H9 (cell line): ENCODE measurements around the gene TBC1D1. TPM values are rescaled to one million over a fixed set of nuclear protein-coding genes. Genes with fewer than 3 reads are reported as not detected.

Source experiments
- DNase-seq: peaks from one replicate; pipeline ENCODE4 v3.0.0-alpha.2; 2017
- H2AFZ ChIP-seq: one replicate; pipeline ENCODE4 v1.6.1; 2013; ENCODE audit warnings: mild to moderate bottlenecking, low read length, control low read depth, moderate library complexity
- H2AK5ac ChIP-seq: 2 replicates; pipeline ENCODE4 v1.6.1; 2013; ENCODE audit warnings: low read length, control low read depth, mixed read lengths; ENCODE audit not compliant: insufficient read length
- H2BK120ac ChIP-seq: one replicate; pipeline ENCODE4 v1.6.1; 2013; ENCODE audit warnings: low read depth, mild to moderate bottlenecking, low read length, control low read depth, inconsistent platforms; ENCODE audit not compliant: poor library complexity, severe bottlenecking
- H2BK12ac ChIP-seq: 2 replicates; pipeline ENCODE4 v1.6.1; 2013; ENCODE audit warnings: low read length, control low read depth, mixed read lengths, low read depth; ENCODE audit not compliant: insufficient read length
- H2BK15ac ChIP-seq: 2 replicates; pipeline ENCODE4 v1.6.1; 2013; ENCODE audit warnings: low read depth, low read length, control low read depth
- H2BK20ac ChIP-seq: one replicate; pipeline ENCODE4 v1.6.1; 2013; ENCODE audit warnings: low read depth, mild to moderate bottlenecking, low read length, control low read depth, inconsistent platforms; ENCODE audit not compliant: poor library complexity, severe bottlenecking
- H2BK5ac ChIP-seq: 2 replicates; pipeline ENCODE4 v1.6.1; 2013; ENCODE audit warnings: low read length, control low read depth, mixed read lengths; ENCODE audit not compliant: insufficient read length
- H3K14ac ChIP-seq: 2 replicates; pipeline ENCODE4 v1.6.1; 2013; ENCODE audit warnings: low read length, control low read depth; ENCODE audit not compliant: insufficient read depth
- H3K18ac ChIP-seq: 2 replicates; pipeline ENCODE4 v1.6.1; 2013; ENCODE audit warnings: low read depth, mild to moderate bottlenecking, mixed read lengths, low read length, control low read depth; ENCODE audit not compliant: insufficient read length
- H3K23ac ChIP-seq: 2 replicates; pipeline ENCODE4 v1.6.1; 2013; ENCODE audit warnings: low read length, control low read depth, mixed read lengths, low read depth; ENCODE audit not compliant: insufficient read length
- H3K23me2 ChIP-seq: 2 replicates; pipeline ENCODE4 v1.6.1; 2013; ENCODE audit warnings: low read depth, mild to moderate bottlenecking, mixed read lengths, low read length, control low read depth; ENCODE audit not compliant: insufficient read length, poor library complexity, severe bottlenecking
- H3K27ac ChIP-seq: 2 replicates; pipeline ENCODE4 v1.5.1; 2013; ENCODE audit warnings: low read length, control low read depth, mixed read lengths, low read depth; ENCODE audit not compliant: insufficient read length
- H3K27me3 ChIP-seq: 2 replicates; pipeline ENCODE4 v1.6.1; 2013; ENCODE audit warnings: low read length, control low read depth, inconsistent platforms; ENCODE audit not compliant: insufficient read depth
- H3K4ac ChIP-seq: 2 replicates; pipeline ENCODE4 v1.6.1; 2013; ENCODE audit warnings: low read depth, mild to moderate bottlenecking, control low read depth, inconsistent platforms, low read length, moderate library complexity
- H3K4me1 ChIP-seq: 2 replicates; pipeline ENCODE4 v1.6.1; 2013; ENCODE audit warnings: low read length, control low read depth, inconsistent platforms; ENCODE audit not compliant: insufficient read depth
- H3K4me2 ChIP-seq: 2 replicates; pipeline ENCODE4 v1.6.1; 2013; ENCODE audit warnings: low read length, control low read depth, mixed read lengths; ENCODE audit not compliant: insufficient read length, insufficient read depth
- H3K56ac ChIP-seq: 2 replicates; pipeline ENCODE4 v1.6.1; 2013; ENCODE audit warnings: low read depth, mild to moderate bottlenecking, mixed read lengths, low read length, control low read depth; ENCODE audit not compliant: insufficient read length
- H3K79me1 ChIP-seq: 2 replicates; pipeline ENCODE4 v1.6.1; 2013; ENCODE audit warnings: low read depth, mild to moderate bottlenecking, moderate library complexity, low read length, control low read depth, inconsistent platforms; ENCODE audit not compliant: insufficient read depth, poor library complexity, severe bottlenecking
- H3K79me2 ChIP-seq: 2 replicates; pipeline ENCODE4 v1.6.1; 2013; ENCODE audit warnings: low read length, control low read depth, inconsistent platforms; ENCODE audit not compliant: insufficient read depth
- H3K9ac ChIP-seq: 2 replicates; pipeline ENCODE4 v1.6.1; 2013; ENCODE audit warnings: low read length, control low read depth, mixed read lengths; ENCODE audit not compliant: insufficient read length; ENCODE audit errors: extremely low read depth
- H3K9me3 ChIP-seq: one replicate; pipeline ENCODE4 v1.6.1; 2013; ENCODE audit warnings: low read depth, low read length, inconsistent platforms; ENCODE audit not compliant: control insufficient read depth
- H3T11ph ChIP-seq: one replicate; pipeline ENCODE4 v1.6.1; 2013; ENCODE audit warnings: mild to moderate bottlenecking, low read length, control low read depth, inconsistent platforms
- H4K20me1 ChIP-seq: one replicate; pipeline ENCODE4 v1.6.1; 2013; ENCODE audit not compliant: control insufficient read depth, insufficient read length, insufficient read depth
- H4K5ac ChIP-seq: 2 replicates; pipeline ENCODE4 v1.6.1; 2013; ENCODE audit warnings: low read depth, mild to moderate bottlenecking, mixed read lengths, low read length, control low read depth; ENCODE audit not compliant: insufficient read length
- H4K8ac ChIP-seq: replicated peaks from 2 replicates; pipeline ENCODE4 v1.6.1; 2013; ENCODE audit warnings: low read length, control low read depth, mixed read lengths, low read depth; ENCODE audit not compliant: insufficient read length
- H4K91ac ChIP-seq: 2 replicates; pipeline ENCODE4 v1.6.1; 2013; ENCODE audit warnings: low read depth, mild to moderate bottlenecking, moderate library complexity, mixed read lengths, low read length, control low read depth; ENCODE audit not compliant: insufficient read length
- H3K27ac Mint-ChIP-seq, 3 experiments: 2 replicates in 2 of 3; 3 replicates in 1 of 3; pipeline ENCODE4 v1.8.0; 2020 to 2021; ENCODE audit warnings: mixed read lengths in 3 of 3, mild to moderate bottlenecking in 1 of 3, moderate library complexity in 1 of 3
- H3K27me3 Mint-ChIP-seq: 2 replicates; pipeline ENCODE4 v1.8.0; 2021; ENCODE audit warnings: low read depth, mild to moderate bottlenecking, moderate library complexity, mixed read lengths
- H3K36me3 Mint-ChIP-seq, 3 experiments: 2 replicates in 2 of 3; 3 replicates in 1 of 3; pipeline ENCODE4 v1.8.0; 2020 to 2021; ENCODE audit warnings: low read depth in 3 of 3, mixed read lengths in 3 of 3; ENCODE audit not compliant: insufficient read depth in 1 of 3
- H3K4me1 Mint-ChIP-seq, 2 experiments: 2 replicates each; pipeline ENCODE4 v1.8.0; 2020; ENCODE audit warnings: mixed read lengths in 2 of 2
- H3K4me3 Mint-ChIP-seq, 2 experiments: 2 replicates in 1 of 2; 3 replicates in 1 of 2; pipeline ENCODE4 v1.8.0; 2020 to 2021; ENCODE audit warnings: mild to moderate bottlenecking in 2 of 2, mixed read lengths in 2 of 2, moderate library complexity in 1 of 2
- H3K9me3 Mint-ChIP-seq, 2 experiments: 2 replicates in 1 of 2; 3 replicates in 1 of 2; pipeline ENCODE4 v1.8.0; 2020; ENCODE audit warnings: mild to moderate bottlenecking in 2 of 2, mixed read lengths in 2 of 2, moderate library complexity in 1 of 2
- CTCF ChIP-seq: fragments of 200-600 bp; sonication (generic); conservative IDR thresholded peaks from 3 replicates; pipeline ENCODE4 v1.8.0; 2021; ENCODE audit warnings: antibody characterized with exemption, mild to moderate bottlenecking
- WGBS: extraction: QIAGEN DNeasy Blood & Tissue Kit; methylation state at CpG from one replicate; pipeline ENCODE4 v1.1.7; 2013; ENCODE audit warnings: missing lambda C conversion rate, low lambda C conversion rate, mixed read lengths; ENCODE audit not compliant: insufficient read length; ENCODE audit errors: extremely low coverage; 5-methylcytosine and 5-hydroxymethylcytosine counted together
- total RNA-seq: library from RNA; stranded (reverse); gene quantifications from 2 replicates; pipeline ENCODE4 v1.2.1, GENCODE V29; 2021

The TBC1D1 gene
- total RNA-seq, 1 experiment from 2014 or later, result 109 TPM

GRCh38 chr4:38037612-38038011 lies 146.7 kb downstream of the TBC1D1 start:
- H2AK5ac ChIP-seq, result no peak overlapping the region
- no peaks in the 10 kb centered on the region for H3K23me2 ChIP-seq
- no peak overlapping the region for H3K14ac ChIP-seq
- H3K4me1 Mint-ChIP-seq, result peaks cover 6 to 7% of the 10 kb centered on the region in 2 experiments; a peak in 3 of 4 replicates
- H3K79me1 ChIP-seq, result no peaks in the 10 kb centered on the region
- no peak overlapping the region for H3K23ac ChIP-seq
- no peak overlapping the region for H4K91ac ChIP-seq
- no peak overlapping the region for H3K18ac ChIP-seq
- H3K27ac Mint-ChIP-seq, result no peak overlapping the region
- no peak overlapping the region for H2BK15ac ChIP-seq
- H3K4me3 Mint-ChIP-seq, result no peak overlapping the region
- H3K27me3 ChIP-seq, result no peaks in the 10 kb centered on the region
- no peaks in the 10 kb centered on the region for H3K4me1 ChIP-seq
- H4K8ac ChIP-seq, result no peak overlapping the region
- H3K9me3 Mint-ChIP-seq, result no peaks in the 10 kb centered on the region
- no peak for TF ChIP-seq CTCF
- no peaks in the 10 kb centered on the region for H3K27me3 Mint-ChIP-seq
- H3K56ac ChIP-seq, result no peak overlapping the region
- H3K4ac ChIP-seq, result no peak overlapping the region
- DNase-seq, result no peak
- no peak overlapping the region for H2BK120ac ChIP-seq
- no peaks in the 10 kb centered on the region for H3K9me3 ChIP-seq
- peaks cover 11 to 34% (median 12%) of the 10 kb centered on the region in 3 experiments; a peak in 6 of 7 replicates for H3K36me3 Mint-ChIP-seq
- no peak overlapping the region for H2BK5ac ChIP-seq
- no peak overlapping the region for H3K9ac ChIP-seq
- H3K79me2 ChIP-seq, result no peaks in the 10 kb centered on the region
- H3K27ac ChIP-seq, result no peak overlapping the region
- no peak overlapping the region for H3K4me2 ChIP-seq
- H4K20me1 ChIP-seq, result no peaks in the 10 kb centered on the region
- no peak overlapping the region for H2BK20ac ChIP-seq
- no peak overlapping the region for H3T11ph ChIP-seq
- no peak overlapping the region for H4K5ac ChIP-seq
- H2BK12ac ChIP-seq, result no peak overlapping the region
- H2AFZ ChIP-seq, result no peak overlapping the region
- no CpG with 5 or more reads among the region's 8 CpGs for WGBS
